Measurements from ENCODE around the gene SCT. TPM values are rescaled to one million over a fixed set of nuclear protein-coding genes. Genes with fewer than 3 reads are reported as not detected.
A peak's percentile ranks its signal among the peaks of the same experiment; 100 is the strongest.

SCT gene
- total RNA-seq, 2 experiments from 2014 or later = not detected

DNA sequence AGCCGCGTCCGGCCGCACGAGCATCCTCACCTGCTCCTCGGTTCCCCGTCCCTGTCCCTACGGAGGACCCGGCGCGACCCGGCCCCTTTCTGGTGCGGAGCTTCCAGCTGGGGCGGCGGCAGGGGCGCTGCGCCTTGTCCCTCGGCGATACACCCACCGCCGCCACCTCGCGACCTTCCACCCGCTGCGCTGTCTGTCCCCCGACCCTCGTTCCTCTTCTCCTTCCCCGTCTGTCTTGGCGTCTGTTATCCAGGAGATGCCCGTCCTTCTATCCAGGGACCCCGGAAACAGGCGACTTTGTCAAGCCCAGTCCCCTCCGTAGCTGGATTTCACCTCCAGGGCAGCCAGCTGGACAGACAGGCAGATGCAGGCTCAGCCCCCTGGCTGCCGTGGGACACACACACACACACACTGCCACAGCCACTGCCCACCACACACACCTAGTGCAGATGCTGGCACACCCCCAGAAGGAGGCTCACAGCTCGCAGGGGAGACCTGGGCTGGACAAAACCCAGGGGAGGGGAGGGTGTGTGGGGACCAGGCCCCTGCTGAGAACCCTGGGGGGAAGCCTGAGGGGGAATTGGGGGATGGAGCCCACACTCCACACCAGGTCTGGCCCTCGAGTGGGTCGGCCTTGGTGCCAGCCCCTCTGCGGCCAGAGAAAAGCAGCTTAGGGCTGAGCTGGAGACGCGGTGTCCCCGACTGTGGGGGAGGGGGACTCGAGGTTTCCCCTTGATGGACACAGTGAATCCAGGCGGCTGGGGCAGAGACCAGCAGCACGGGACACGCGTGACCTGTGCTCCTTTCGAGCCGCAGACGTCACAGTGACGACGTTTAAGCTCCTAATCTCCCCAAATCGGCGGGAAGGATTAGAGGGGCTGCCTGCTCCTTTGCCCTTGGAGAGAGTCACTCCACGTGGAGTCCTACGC is 10.9 kb upstream of the SCT start:
- Histone ChIP-seq H3K36me3 (ENCODE audit: insufficient read depth, low read length) (no peaks in the 10 kb centered on the region), H3K27ac (ENCODE audit: low read depth in 1 of 2, low read length in 2 of 2) (no peak overlapping the region), H3K9me3 (ENCODE audit: control insufficient read depth in 1 of 2, insufficient read depth in 1 of 2, low read length in 2 of 2) (peaks cover 0 to 23% of the 10 kb centered on the region in 2 experiments), H3K4me3 (ENCODE audit: low read length) (no peak overlapping the region), H3K27me3 (ENCODE audit: control insufficient read depth in 1 of 2, insufficient read depth in 2 of 2, low read length in 2 of 2) (peaks cover 29 to 32% of the 10 kb centered on the region in 2 experiments), H3K4me1 (ENCODE audit: insufficient read depth, low read length) (peaks cover 33% of the 10 kb centered on the region)
- Mint-ChIP-seq H3K27ac (no peak overlapping the region), H3K4me3 (peak overlapping the region; percentile 7), H3K9me3 (no peaks in the 10 kb centered on the region), H3K36me3 (ENCODE audit: low read depth) (no peaks in the 10 kb centered on the region), H3K27me3 (peaks cover 43% of the 10 kb centered on the region), H3K4me1 (ENCODE audit: low read depth) (peaks cover 12% of the 10 kb centered on the region)
- no peak for ATAC-seq (ENCODE audit: poor library complexity)
- POLR2A ChIA-PET = no interaction called here
- CTCF ChIA-PET = no interaction called here
- no peak for DNase-seq
- TF ChIP-seq, protein P1, sequence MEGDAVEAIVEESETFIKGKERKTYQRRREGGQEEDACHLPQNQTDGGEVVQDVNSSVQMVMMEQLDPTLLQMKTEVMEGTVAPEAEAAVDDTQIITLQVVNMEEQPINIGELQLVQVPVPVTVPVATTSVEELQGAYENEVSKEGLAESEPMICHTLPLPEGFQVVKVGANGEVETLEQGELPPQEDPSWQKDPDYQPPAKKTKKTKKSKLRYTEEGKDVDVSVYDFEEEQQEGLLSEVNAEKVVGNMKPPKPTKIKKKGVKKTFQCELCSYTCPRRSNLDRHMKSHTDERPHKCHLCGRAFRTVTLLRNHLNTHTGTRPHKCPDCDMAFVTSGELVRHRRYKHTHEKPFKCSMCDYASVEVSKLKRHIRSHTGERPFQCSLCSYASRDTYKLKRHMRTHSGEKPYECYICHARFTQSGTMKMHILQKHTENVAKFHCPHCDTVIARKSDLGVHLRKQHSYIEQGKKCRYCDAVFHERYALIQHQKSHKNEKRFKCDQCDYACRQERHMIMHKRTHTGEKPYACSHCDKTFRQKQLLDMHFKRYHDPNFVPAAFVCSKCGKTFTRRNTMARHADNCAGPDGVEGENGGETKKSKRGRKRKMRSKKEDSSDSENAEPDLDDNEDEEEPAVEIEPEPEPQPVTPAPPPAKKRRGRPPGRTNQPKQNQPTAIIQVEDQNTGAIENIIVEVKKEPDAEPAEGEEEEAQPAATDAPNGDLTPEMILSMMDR (IDR thresholded peaks at IDR 0.05) = no peak
- intact Hi-C loops (cut with DNase I, micrococcal nuclease) = no loop called here

DNA sequence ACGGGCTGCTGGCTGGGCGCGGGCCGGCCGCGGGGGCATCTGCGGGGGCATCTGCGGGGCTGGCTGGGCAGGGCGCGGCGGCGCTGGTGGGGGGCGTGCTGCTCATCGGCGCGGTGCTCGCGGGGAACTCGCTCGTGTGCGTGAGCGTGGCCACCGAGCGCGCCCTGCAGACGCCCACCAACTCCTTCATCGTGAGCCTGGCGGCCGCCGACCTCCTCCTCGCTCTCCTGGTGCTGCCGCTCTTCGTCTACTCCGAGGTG is 10.3 kb upstream of the SCT start:
- DNase-seq = no peak
- TF ChIP-seq, protein P1 (IDR thresholded peaks at IDR 0.05) = no peak
- Mint-ChIP-seq H3K27me3 (peaks cover 48% of the 10 kb centered on the region), H3K9me3 (no peaks in the 10 kb centered on the region), H3K36me3 (ENCODE audit: low read depth) (no peaks in the 10 kb centered on the region), H3K27ac (no peak overlapping the region), H3K4me1 (ENCODE audit: low read depth) (peaks cover 12% of the 10 kb centered on the region), H3K4me3 (no peak overlapping the region)
- Histone ChIP-seq H3K4me1 (ENCODE audit: insufficient read depth, low read length) (peaks cover 33% of the 10 kb centered on the region), H3K4me3 (ENCODE audit: low read length) (no peak overlapping the region), H3K27me3 (ENCODE audit: control insufficient read depth in 1 of 2, insufficient read depth in 2 of 2, low read length in 2 of 2) (peaks cover 29 to 32% of the 10 kb centered on the region in 2 experiments), H3K36me3 (ENCODE audit: insufficient read depth, low read length) (no peaks in the 10 kb centered on the region), H3K9me3 (ENCODE audit: control insufficient read depth in 1 of 2, insufficient read depth in 1 of 2, low read length in 2 of 2) (peaks cover 0 to 23% of the 10 kb centered on the region in 2 experiments), H3K27ac (ENCODE audit: low read depth in 1 of 2, low read length in 2 of 2) (no peak overlapping the region)
- ATAC-seq (ENCODE audit: poor library complexity) = no peak
- ChIA-PET CTCF (no interaction called here), POLR2A (no interaction called here)
- intact Hi-C loops (cut with DNase I, micrococcal nuclease) = no loop called here

DNA sequence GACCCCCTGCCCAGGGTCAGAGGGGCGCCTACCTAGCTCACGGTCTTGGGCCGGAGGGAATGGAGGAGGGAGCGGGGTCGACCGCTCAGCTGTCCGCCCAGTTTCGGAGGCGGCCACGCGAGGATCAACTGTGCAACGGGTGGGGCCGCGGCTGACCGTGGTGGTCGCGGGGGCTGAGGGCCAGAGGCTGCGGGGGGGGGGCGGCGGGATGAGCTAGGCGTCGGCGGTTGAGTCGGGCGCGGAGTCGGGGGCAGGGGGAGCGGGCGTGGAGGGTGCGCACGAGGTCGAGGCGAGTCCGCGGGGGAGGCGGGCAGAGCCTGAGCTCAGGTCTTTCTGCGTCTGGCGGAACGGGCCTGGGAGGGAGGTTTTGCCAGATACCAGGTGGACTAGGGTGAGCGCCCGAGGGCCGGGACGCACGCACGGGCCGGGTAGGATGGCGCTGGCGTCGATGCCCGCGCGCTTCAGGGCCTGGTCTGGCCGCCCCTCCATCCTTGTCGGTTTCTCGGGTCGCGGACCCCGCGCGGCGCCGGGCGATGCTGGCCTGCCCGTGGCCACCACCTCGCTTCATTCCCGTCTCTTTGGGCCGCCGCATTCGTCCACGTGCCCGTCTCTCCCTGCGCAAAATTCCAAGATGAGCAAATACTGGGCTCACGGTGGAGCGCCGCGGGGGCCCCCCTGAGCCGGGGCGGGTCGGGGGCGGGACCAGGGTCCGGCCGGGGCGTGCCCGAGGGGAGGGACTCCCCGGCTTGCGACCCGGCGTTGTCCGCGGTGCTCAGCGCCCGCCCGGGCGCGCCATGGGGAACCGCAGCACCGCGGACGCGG is 9.7 kb upstream of the SCT start, which contains the start of gene DRD4:
TSS of gene DRD4 (plus strand) at position 759 of the 822 bp plus-strand sequence. CDS start at position 795, 36 bp downstream.
- Histone ChIP-seq H3K9me3 (ENCODE audit: control insufficient read depth in 1 of 2, insufficient read depth in 1 of 2, low read length in 2 of 2) (peaks cover 0 to 23% of the 10 kb centered on the region in 2 experiments), H3K27ac (ENCODE audit: low read depth in 1 of 2, low read length in 2 of 2) (no peak within 1 kb of the TSS), H3K4me1 (ENCODE audit: insufficient read depth, low read length) (peaks cover 33% of the 10 kb centered on the region), H3K4me3 (ENCODE audit: low read length) (no peak within 1 kb of the TSS), H3K36me3 (ENCODE audit: insufficient read depth, low read length) (no peaks in the 10 kb centered on the region), H3K27me3 (ENCODE audit: control insufficient read depth in 1 of 2, insufficient read depth in 2 of 2, low read length in 2 of 2) (peaks cover 29 to 32% of the 10 kb centered on the region in 2 experiments)
- POLR2A ChIA-PET = interaction anchor here (1.0 kb wide), 2 partner anchors 58 to 112 kb away, joined by 3 read pairs; partner anchors contain the start of gene DEAF1
- TF ChIP-seq, protein P1 (IDR thresholded peaks at IDR 0.05) = no peak
- Mint-ChIP-seq H3K9me3 (no peaks in the 10 kb centered on the region), H3K27me3 (peaks cover 48% of the 10 kb centered on the region), H3K4me1 (ENCODE audit: low read depth) (peaks cover 12% of the 10 kb centered on the region), H3K36me3 (ENCODE audit: low read depth) (no peaks in the 10 kb centered on the region), H3K4me3 (peak within 1 kb of the TSS; percentile 7), H3K27ac (no peak within 1 kb of the TSS)
- CTCF ChIA-PET = no interaction called here
- intact Hi-C loops (cut with DNase I, micrococcal nuclease) = no loop called here
- DNase-seq (no peak), ATAC-seq (ENCODE audit: poor library complexity) (no peak)

All from CD4-positive, alpha-beta T cell (primary cell).